G401 (cell line): ENCODE results near the gene DDC. TPM values are rescaled to one million over a fixed set of nuclear protein-coding genes. Genes with fewer than 3 reads are reported as not detected.

Experiments used
- DNase-seq: peaks from one replicate; pipeline ENCODE4 v3.0.0-alpha.2; 2015; ENCODE audit warnings: low spot score
- in situ Hi-C: cut with HindIII; loops from 2 replicates; pipeline ENCODE4 v1.10.0; 2016; ENCODE audit warnings: low sequenced_read_pairs, mixed read lengths
- total RNA-seq: library from RNA; depleted of rRNA; stranded (reverse); fragments of >200 nt; shearing (Covaris generic); gene quantifications from 2 replicates; pipeline ENCODE4 v1.2.3, GENCODE V29; 2014

DDC gene
- total RNA-seq, 1 experiment from 2014 or later, result not detected

- in situ Hi-C loops, result no loop called here
- no peak for DNase-seq
Measured at GRCh38 chr7:50502001-50502684, 63.1 kb downstream of the DDC start.

- no peak for DNase-seq
- in situ Hi-C loops, result no loop called here
Measured at GRCh38 chr7:50499092-50499491, 66.1 kb downstream of the DDC start.

- in situ Hi-C loops, result no loop called here
- no peak for DNase-seq
Measured at GRCh38 chr7:50497968-50498367, 67.2 kb downstream of the DDC start.

GRCh38 chr7:50497068-50497642 is 68.0 kb downstream of the DDC start:
- DNase-seq, result no peak
- in situ Hi-C loops, result no loop called here

GRCh38 chr7:50496569-50496968 is 68.6 kb downstream of the DDC start:
- in situ Hi-C loops, result no loop called here
- no peak for DNase-seq

- no peak for DNase-seq
- in situ Hi-C loops, result no loop called here
Measured at GRCh38 chr7:50495746-50496145, 69.5 kb downstream of the DDC start.

- in situ Hi-C loops, result no loop called here
- no peak for DNase-seq
Measured at GRCh38 chr7:50492770-50493519, 72.3 kb downstream of the DDC start.

GRCh38 chr7:50491943-50492342 is 73.3 kb downstream of the DDC start:
- in situ Hi-C loops, result no loop called here
- no peak for DNase-seq

- in situ Hi-C loops, result no loop called here
- no peak for DNase-seq
Measured at GRCh38 chr7:50491209-50491608, 74.0 kb downstream of the DDC start.

GRCh38 chr7:50488379-50488778 is 76.8 kb downstream of the DDC start:
- DNase-seq, result no peak

GRCh38 chr7:50486512-50486911 is 78.7 kb downstream of the DDC start:
- in situ Hi-C loops, result no loop called here

More at GRCh38 chr7:50488379-50488778, 76.8 kb downstream of the DDC start:
- in situ Hi-C loops, result no loop called here

GRCh38 chr7:50481867-50482266 is 83.3 kb downstream of the DDC start:
- in situ Hi-C loops, result no loop called here
- no peak for DNase-seq

More at GRCh38 chr7:50486512-50486911, 78.7 kb downstream of the DDC start:
- no peak for DNase-seq

GRCh38 chr7:50480797-50481196 is 84.4 kb downstream of the DDC start:
- no peak for DNase-seq
- in situ Hi-C loops, result no loop called here

- no peak for DNase-seq
- in situ Hi-C loops, result no loop called here
Measured at GRCh38 chr7:50479743-50480517, 85.3 kb downstream of the DDC start.

GRCh38 chr7:50477640-50478039 is 87.6 kb downstream of the DDC start:
- in situ Hi-C loops, result no loop called here
- DNase-seq, result no peak

- in situ Hi-C loops, result no loop called here
- DNase-seq, result no peak
Measured at GRCh38 chr7:50476953-50477625, 88.1 kb downstream of the DDC start.

- no peak for DNase-seq
- in situ Hi-C loops, result no loop called here
Measured at GRCh38 chr7:50475340-50475739, 89.9 kb downstream of the DDC start.

- in situ Hi-C loops, result no loop called here
- no peak for DNase-seq
Measured at GRCh38 chr7:50474382-50475160, 90.6 kb downstream of the DDC start.
